HG03571 (cell line): Measurements from ENCODE around the gene UCN3.

Source experiments
- ATAC-seq: cut with Tn5 transposase; IDR thresholded peaks from one replicate; pipeline ENCODE4 v1.9.1; 2021; ENCODE audit not compliant: unreplicated experiment

UCN3 gene, protein sequence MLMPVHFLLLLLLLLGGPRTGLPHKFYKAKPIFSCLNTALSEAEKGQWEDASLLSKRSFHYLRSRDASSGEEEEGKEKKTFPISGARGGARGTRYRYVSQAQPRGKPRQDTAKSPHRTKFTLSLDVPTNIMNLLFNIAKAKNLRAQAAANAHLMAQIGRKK

DNA sequence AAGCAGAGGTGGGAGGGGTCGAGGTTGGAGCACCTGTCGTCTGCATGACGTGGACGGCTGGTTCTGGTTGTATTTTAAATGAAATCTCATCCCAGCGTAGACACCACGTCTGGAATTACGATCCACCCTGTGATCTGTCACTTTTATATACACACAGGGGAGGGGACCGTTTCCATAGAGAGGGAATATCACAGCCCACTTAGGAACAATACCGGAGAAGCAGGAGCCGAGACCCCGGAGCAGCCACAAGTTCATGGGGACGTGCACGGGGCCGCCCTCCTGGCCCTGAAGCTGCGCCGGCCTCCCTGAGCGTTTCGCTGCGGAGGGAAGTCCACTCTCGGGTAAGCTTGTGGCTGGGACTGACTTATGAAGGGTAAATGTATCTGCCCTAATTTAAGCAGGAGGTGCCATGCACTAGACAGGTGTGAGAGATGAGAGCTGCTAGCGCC lies at the start of gene UCN3:
Gene UCN3 (plus strand): TSS at position 77 of the 449 bp plus-strand sequence. CDS start 8,755 bp downstream, outside the sequence.
- no peak for ATAC-seq

DNA sequence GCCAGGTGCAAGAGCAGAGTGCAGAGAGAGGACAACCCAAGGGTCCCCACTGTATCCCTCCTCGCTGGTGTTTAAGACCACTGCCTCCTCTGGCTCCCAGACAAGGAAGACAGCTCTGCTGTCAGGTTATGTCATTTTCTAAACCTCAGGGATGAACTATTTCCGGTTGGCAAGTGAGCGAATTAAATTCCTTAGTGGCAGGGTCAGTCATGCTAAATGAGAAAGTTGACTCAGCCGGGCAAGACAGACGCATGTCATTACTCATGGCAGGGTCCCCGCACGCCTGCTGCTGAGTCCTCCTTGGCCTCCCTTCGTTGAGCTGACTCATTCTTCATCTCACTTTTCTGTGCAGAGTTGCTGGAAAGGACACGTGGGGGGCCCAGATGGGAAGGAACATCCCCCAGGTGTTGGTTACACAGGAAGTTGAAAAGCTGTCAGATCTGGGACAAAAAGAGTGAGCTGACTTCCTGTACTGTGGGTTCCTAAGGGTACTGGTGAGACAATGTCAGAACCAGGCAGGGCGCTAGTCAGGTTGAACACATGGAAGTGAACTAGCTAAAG lies 47.1 kb upstream of the UCN3 start:
- ATAC-seq, result no peak

DNA sequence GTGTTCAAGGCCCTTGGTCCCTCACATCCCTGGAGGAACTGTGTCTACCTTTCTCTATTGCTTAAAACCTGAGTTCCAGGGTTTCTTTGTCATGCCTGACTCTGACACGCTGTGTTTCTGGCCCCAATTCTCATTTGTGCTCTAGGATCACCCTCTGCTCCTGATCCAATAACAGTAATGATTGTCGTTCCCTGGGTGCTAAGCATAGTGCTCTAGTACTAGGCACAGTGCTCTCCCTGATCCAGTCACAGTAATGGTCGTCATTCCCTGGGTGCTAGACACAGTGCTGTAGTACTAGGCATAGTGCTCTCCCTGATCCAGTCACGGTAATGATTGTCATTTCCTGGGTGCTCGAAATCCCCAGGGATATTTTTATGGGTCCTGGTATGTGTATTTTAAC lies 46.6 kb upstream of the UCN3 start:
- ATAC-seq, result no peak

DNA sequence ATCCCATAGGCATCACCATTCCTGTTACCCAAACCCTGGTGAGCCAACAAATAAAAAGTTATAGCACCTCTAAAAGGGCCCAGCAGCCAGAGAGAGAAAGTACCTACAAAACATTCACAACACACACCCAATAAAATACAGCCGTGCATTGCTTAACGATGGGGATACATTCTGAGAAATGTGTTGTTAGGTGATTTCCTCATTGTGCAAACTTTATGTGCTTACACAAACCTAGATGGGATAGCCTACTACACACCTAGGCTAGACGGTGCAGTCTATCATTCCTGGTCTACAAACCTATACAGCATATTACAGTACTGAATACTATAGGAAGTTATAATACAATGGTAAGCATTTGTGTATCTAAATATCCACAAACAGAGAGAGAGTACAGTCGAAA lies 44.9 kb upstream of the UCN3 start:
- ATAC-seq, result no peak

DNA sequence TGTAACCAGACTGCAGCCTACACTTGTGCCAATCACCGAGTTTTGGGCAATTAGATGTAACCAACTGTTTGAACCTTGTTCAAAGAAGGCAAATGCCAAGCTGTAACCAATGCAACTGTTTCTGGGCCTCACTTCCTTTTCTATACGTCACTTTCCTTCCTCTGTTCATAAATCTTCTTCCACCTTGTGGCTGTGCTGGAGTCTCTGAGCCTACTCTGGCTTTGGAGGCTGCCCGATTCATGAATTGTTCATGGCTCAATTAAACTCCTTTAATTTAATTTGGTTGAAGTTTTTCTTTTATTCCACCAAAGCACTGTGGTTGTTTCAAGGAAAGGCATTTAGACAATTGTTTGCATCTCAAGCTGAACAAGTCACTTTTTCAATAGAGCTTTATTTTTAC lies 43.5 kb upstream of the UCN3 start:
- no peak for ATAC-seq

DNA sequence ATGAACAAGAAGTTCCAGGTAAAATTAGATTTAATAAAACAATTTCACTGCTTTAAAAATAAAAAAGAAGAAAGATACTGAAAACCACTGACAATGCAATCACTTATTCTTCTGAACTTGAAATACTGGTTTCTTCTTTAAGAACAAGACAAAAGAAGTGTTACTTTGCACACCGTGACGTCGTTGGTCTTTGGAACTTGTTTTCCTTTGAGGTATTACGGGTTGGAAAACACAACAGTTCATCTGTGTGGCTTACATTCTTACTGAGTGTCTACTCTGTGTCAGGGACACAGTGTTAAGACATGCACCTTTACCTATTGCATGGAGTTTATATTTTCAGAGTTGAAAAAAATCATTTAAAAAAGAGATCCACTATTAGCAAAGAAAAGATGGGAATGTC lies 41.3 kb upstream of the UCN3 start:
- no peak for ATAC-seq

DNA sequence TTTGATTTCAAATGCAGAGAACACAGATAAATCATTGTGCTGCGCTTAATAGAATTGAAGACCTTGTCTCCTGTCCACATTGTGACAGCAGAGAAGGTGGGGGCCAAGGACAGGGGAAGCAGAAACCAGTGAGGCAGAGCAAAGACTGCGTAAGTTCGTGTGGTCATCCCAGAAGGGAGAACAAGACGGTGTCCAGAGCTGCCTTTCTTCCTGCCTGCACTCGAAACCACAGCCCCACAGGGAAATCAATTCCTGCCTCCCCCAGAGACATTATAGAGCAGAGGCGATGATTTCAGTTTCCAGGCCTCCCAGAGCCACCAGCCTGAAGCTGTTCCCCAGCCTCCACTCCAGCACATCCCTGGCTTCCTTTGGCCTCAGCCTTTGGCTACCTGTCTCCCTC lies 39.7 kb upstream of the UCN3 start:
- ATAC-seq, result no peak

DNA sequence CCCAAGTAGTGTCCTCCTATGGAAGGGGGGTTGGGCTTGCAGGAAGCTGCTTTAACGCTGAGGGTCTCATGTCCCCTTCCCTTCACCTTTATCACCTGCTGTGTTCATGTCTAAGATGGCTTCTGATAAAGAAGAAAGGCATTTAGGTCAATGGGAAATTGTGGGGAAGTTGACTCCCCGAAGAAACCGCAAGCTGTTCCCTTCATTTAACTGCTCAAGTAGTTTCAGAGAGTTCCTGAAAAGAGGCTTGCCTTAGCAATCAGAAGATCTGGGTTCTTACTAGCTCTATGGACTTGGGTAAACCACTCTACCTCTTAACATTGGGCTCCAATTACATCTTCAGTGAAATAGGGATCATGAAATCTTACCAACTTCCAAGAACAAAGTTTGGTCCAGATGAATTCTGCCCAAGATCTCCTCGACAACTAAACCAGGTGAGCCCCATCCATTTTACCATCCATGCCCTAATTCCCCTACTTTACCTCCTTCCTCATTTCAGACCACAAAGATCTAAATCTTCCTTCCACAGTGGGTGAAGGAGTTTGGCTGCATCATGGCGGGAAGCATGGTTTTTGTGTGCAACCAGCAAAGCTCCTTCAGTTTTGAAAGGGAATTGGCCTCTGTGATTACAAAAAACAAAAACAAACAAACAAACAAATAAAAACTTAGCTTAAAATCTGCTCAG lies 30.4 kb upstream of the UCN3 start:
- ATAC-seq, result no peak

DNA sequence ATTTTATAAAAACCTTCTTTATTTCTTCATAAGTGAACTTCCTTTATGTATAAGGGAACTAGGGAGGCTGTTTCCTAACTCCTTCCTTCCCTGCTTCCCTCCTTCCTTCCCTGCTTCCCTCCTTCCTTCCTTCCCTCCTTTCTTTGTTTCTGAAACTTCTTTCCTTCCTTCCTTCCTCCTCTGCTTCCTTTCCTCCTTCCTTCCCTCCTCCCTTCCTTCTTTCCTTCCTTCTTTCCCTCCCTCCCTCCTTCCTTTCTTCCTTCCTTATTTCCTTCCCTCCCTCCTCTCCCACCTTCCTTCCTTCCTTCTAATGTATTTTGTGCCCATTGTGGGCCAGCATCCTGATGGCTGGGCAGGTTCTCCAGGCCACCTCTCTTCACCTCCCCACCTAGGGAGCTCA lies 26.8 kb upstream of the UCN3 start:
- no peak for ATAC-seq

DNA sequence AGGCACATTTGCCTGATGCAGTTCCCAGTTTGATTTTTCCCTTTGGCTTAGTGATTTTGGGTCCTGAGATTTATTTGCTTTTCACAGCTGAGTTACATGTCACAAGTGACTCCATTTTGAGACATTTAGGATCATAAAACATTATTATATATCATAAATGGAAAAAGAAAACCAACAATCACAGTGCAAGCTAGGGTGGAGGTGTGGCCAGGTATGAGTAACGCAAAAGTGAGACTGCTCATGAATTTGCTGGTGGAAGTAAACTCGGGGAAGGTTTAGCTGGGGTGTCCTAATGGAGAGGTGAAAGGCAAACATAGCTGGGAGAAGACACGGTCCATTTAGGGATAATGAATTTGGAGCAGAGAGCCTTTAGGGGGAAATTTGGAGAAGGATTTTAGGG lies 21.7 kb upstream of the UCN3 start:
- no peak for ATAC-seq

DNA sequence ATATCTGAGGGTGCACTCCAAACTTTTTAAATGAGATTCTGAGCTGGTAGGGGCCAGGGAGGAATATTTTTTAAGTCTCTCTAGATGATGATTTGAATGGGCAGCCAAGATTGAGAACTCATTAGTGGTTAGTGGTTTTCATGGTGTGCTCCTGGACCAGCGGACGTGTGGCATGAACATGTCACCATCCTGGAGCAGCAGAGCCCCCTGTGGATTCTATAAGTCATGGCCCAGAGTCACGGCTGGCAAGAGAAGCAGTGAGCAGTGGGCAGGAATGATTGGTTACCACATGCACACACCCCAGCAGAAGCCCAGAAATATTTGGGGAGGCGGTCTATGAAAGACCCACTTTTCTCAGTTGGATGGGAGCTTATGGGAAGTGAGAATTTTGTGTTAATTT lies 21.2 kb upstream of the UCN3 start:
- ATAC-seq, result no peak

DNA sequence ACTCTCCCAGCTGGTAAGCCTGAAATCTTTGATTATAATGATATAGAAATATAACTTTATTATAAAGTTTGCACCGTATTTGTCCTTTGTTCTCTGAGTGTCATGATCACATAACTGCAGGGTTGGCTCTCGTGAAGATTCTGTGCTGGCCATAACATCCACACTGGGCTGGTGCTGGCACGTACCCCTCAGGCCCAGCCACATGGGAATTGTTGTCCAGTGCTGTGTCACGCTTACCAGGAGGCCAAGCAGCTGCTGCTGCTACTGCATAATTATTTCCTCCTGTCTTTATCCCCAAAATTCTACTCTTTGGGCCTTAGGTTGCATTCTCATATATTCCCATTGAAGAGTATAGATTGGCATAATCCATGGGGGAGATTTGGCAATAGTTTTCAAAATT lies 20.8 kb upstream of the UCN3 start:
- no peak for ATAC-seq

DNA sequence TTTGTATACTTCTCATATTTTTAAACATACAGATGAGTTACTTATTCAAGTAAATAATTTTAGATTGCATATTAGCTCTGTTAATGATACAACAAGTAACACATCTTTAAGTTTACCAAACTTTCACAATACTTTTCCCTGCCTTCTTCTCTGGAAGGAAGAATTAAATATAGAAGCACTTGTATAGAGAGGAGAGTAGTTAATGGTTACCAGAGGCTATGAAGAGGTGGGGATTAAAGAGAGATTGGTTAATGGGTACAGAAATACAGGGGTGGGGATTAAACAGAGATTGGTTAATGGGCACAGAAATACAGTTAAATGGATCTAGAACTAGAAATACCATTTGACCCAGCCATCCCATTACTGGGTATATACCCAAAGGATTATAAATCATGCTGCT lies 20.0 kb upstream of the UCN3 start:
- no peak for ATAC-seq

DNA sequence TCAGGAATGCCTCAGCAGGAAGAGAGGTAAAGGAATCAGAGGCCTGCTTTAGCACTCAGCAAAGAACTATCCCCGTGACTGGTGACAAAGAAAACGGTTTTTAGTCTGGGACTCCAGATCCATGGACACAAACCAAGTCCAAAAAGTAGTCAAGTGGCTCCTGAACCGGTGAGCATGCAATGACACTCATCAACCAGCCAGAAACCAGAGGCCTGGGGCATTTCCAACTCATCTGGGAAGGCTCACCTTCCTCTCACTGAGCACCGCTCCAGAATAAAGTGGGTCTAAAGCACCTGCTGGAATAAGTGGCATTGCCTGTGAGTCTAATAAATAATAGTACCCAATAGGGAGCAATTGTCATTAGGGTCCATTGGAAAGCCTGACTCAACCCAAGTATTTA lies 17.9 kb upstream of the UCN3 start:
- no peak for ATAC-seq

DNA sequence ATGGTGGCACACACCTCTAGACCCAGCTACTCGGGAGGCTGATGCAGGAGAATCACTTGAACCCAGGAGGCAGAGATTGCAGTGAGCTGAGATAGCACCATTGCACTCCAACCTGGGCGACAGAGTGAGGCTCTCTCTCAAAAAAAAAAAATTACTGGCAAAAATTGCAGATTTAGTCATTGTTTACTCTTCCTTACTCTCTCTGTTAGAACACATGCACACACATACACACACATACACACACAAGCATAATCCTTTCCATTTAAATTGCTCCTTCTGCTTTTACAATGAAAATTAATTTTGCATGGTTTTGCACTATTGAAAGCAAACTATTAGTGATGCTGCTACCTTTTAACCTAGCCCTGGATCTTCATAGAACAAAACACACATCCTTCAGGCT lies 15.4 kb upstream of the UCN3 start:
- ATAC-seq, result no peak

DNA sequence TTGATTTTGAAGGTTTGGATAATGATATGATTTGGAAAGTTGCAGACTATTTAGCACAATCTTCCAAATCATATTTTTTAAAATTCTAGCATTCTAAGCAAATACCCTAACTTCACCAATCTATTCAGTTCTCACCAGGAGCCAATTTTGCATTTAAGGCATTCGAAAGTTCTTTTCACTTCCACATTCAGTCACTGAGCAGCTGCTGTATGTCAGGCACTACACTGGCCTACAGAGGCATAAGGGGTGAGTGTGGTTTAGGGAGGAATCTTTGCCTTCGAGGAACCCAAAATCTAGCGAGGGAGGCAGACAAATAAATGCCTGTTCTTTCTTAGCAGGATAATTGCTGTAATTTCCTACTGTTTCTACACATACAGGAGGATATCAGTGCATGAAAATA lies 10.7 kb upstream of the UCN3 start:
- ATAC-seq, result peak; percentile 64

DNA sequence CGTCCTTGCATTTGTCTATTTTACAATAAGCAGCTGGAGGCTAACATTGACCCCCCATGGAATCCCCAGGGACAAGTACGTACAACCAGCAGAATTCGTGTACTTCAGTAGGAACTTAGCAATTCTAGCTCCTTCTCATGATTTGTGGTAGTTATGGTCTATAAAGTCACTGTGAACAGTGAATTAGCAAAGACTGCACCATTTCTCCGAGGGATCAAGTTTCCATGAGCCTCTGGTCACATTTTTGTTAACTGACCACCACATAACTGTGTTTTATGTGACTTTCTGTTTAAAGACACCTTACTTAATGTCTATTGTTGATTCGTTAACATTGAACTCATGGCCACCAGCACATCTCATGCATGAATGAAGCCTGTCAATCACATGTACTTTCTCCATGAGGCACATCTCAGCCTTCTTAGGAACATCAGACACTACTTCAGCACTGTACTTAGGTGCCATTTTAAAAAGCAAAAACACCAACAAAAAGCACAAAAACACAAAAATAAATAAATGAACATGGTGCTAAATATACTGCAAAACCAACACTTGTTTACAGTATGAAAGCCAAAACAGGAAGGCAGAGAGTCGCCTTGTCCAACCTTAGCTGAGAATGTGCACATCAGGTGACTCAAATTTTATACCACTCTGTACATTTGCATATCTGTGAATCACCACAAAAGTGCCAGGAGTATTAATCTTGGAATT lies 9.0 kb upstream of the UCN3 start:
- ATAC-seq, result no peak

DNA sequence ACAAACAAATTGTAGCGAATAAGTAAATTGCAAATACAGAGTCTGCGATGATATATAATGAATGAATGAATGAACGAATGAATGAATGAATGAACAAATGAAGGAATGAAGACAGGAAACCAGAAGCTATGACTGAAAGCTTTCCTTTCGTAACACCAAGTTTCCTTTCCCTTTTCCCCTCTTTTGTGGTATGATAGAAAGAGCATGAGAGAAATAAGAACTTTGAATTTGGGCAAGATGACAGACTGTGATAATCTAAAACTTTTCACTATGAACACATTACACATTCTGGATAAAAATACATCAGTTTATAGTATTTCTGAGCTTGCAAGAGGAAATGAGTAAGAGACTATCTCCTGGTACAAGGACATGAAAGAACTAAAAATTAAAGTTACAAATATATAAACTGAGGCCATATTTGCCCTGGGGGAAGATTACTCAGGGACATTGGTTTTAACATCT lies 8.4 kb upstream of the UCN3 start:
- no peak for ATAC-seq

DNA sequence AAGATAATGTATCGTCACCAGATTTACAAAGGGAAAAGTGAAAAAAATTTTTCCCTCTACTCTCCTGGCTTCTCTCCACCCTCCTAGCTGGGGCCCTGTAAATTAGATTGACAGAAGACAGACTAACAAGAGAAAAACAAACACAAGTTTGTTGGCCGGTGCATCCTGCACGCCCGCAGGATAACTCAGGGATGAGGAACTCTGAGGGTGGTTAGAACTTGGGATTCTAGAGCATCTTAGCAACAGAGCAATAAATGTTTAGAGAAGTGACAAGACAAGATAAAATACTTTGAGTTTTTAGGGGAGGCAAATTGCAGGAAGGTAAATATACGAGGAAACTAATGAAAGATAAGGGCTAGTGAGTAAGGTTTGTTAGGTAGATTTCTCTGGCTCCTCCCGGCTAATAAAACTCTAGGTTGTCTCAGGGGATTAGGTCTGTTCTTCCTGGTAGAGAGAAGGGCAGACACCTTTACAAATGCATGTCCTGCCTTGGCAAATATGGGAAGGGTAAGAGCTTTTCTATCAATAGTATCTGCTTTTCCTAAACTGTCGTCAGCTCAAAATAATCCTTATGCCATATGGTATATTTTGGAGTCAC lies 4.3 kb upstream of the UCN3 start:
- no peak for ATAC-seq

DNA sequence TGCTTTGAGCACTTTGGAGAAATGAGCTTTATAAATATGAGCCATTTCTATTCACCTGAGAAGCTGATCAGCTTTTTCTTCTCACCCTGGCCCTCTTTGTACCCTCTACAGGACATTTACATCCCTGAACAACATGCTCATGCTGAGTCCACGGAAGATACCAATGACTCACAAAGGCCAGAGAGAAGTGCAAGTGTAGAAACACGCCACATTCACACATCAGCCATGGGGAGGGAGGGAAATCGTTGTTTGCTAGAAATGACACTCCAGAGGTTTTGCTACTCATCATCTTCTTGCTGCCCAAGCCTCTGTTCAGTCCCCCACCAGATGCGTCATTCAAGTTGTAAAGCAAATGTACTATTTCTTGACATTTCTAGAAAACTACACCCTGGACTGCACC lies 2.8 kb upstream of the UCN3 start:
- no peak for ATAC-seq

DNA sequence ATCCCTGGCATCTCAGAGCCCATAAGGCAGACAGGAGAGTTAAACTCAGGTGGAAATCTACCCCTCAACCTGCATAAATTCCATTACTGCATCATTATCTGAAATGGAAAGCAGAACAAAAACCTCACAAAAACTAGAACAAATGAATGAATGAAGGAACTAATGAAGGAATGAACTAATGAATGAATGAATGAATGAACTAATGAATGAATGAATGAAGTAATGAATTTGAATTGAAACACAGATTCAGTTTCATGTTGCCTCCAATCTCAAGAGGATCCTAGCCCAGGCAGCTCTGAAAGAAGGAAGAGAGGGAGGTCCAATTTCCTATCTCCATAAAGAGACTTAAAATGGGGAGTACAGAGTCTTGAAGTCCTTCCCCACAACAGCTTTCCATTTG lies 1.9 kb upstream of the UCN3 start:
- ATAC-seq, result no peak

DNA sequence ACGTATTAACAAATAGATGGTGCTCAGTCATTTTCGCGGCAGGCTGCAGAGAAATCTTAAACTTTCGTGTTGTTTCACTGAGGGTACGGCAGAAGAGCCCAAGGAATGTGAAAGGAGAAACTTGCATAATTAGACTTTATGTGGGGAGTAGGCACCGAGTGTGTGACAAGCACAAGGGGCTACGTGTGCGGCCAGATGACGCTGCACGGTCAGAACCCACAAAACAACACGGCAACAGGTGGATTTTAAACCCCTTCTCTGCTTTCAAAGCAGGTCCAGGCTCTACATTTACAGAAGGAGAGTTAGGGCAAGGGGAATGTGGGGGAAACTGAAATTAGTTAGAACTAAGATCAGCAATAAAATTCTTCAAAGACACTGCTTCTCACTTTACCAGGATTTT lies 392 bp upstream of the UCN3 start:
- ATAC-seq, result no peak
